HG02798 (cell line): Measurements from ENCODE around the gene PCDHGA6.
"Not testable (repeated sequence)": the region's sequence is repeated elsewhere in the genome, so short reads cannot be mapped to it uniquely, and the experiment has no call there.

Source experiments
- ATAC-seq: cut with Tn5 transposase; IDR thresholded peaks from one replicate; pipeline ENCODE4 v1.9.1; 2021; ENCODE audit warnings: mild to moderate bottlenecking; ENCODE audit not compliant: unreplicated experiment, poor library complexity

The PCDHGA6 gene

GRCh38 chr5:141389153-141390042 is 15.7 kb downstream of the PCDHGA6 start:
- ATAC-seq = no peak

DNA sequence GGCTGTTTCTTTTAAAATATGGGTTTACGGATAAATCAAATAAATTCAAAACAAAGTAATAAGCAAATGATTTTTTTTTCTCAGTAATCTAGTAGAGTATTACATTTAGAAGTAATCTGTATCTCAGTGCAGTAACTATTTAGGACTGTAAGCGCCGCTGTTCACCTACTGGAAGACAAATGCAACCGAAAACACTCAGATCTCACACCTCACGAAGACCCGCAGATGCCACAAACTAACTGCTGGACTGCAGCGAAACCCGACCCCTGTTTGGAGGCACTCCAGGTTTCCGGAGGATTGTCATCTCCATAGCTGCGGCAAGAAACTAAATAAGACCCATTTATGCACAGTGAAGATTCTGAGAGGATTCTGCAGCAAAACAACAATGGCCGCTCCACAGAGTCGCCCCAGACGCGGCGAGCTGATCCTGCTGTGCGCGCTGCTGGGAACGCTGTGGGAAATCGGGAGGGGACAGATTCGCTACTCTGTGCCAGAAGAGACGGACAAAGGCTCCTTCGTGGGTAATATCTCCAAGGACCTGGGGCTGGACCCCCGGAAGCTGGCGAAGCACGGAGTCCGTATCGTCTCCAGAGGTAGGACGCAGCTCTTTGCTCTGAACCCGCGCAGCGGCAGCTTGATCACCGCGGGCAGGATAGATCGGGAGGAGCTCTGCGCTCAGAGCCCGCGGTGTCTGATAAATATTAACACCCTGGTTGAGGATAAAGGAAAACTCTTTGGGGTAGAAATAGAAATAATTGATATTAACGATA is 18.9 kb downstream of the PCDHGA6 start, which contains the start of gene PCDHGA8:
PCDHGA8 (plus strand) TSS at position 205 of the 770 bp plus-strand sequence; CDS start at position 386, 181 bp downstream.
- ATAC-seq = no peak

GRCh38 chr5:141393267-141393666 is 19.6 kb downstream of the PCDHGA6 start:
- ATAC-seq = no peak

GRCh38 chr5:141394401-141395187 is 20.9 kb downstream of the PCDHGA6 start:
- ATAC-seq = not testable (repeated sequence)

GRCh38 chr5:141397756-141398551 is 24.3 kb downstream of the PCDHGA6 start, which contains the start of gene PCDHGB5:
Gene PCDHGB5, plus strand, starts transcription at chr5:141397947. Its CDS starts 181 bp downstream, at chr5:141398128.
- ATAC-seq = peak; percentile 96

DNA sequence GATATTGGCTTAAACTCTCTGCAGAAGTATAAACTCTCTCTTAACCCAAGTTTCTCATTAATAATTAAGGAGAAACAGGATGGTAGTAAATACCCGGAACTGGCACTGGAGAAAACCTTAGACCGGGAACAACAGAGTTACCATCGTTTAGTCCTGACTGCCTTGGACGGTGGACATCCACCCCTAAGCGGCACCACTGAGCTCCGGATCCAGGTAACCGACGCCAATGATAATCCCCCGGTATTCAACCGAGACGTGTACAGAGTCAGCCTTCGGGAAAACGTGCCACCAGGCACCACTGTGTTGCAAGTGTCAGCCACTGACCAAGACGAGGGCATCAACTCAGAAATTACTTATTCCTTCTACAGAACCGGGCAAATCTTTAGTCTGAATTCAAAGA is 24.9 kb downstream of the PCDHGA6 start:
- ATAC-seq = no peak

DNA sequence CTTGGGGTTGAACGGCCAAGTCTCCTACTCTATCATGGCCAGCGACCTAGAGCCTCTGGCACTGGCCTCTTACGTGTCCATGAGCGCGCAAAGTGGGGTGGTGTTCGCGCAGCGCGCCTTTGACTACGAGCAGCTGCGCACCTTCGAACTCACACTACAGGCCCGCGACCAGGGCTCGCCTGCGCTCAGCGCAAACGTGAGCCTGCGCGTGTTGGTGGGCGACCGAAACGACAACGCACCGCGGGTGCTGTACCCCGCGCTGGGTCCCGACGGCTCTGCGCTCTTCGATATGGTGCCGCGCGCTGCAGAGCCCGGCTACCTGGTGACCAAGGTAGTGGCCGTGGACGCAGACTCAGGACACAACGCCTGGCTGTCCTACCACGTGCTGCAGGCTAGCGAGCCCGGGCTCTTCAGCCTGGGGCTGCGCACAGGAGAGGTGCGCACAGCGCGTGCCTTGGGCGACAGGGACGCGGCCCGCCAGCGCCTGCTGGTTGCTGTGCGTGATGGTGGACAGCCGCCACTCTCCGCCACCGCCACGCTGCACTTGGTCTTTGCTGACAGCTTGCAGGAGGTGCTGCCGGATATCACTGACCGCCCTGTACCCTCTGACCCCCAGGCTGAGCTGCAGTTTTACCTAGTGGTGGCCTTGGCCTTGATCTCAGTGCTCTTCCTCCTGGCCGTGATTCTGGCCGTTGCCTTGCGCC is 26.0 kb downstream of the PCDHGA6 start:
- ATAC-seq = no peak

DNA sequence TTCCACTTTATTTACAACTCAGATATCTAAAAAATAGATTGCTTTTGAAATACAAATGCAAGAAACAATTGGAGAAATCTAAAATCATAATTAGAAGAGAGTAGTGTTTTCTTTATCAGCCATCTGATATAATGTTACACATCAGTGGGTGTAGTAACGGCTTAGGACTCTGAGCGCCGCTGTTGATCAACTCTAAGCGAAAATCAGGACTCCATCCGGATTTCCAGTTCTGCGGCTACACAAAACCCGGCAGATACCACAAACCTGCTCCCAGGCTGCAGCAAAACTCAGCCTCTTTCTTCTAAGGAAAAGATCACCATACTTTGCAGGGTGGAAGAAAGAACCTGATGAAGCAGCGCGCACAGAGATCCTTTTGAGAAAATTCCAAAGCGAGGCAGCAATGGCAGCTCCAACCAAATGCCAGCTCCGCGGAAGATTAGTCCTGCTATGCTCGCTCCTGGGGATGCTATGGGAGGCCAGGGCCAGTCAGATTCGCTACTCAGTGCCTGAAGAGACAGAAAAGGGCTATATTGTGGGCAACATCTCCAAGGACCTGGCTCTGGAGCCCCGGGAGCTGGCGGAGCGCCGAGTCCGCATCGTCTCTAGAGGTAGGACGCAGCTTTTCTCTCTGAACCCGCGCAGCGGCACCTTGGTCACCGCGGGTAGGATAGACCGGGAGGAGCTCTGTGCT is 29.0 kb downstream of the PCDHGA6 start, which contains the start of gene PCDHGA9:
PCDHGA9 (plus strand) TSS at position 226 of the 691 bp plus-strand sequence; CDS start at position 401, 175 bp downstream.
- no peak for ATAC-seq

- no peak for ATAC-seq
Measured at GRCh38 chr5:141403387-141403786, 29.7 kb downstream of the PCDHGA6 start.

- not testable (repeated sequence) for ATAC-seq
Measured at GRCh38 chr5:141407790-141408505, 34.3 kb downstream of the PCDHGA6 start, which contains the start of gene PCDHGB6. Gene PCDHGB6, plus strand, starts transcription at chr5:141408021. Its CDS starts 182 bp downstream, at chr5:141408203.

- ATAC-seq = no peak
Measured at GRCh38 chr5:141409598-141410306, 36.1 kb downstream of the PCDHGA6 start.

DNA sequence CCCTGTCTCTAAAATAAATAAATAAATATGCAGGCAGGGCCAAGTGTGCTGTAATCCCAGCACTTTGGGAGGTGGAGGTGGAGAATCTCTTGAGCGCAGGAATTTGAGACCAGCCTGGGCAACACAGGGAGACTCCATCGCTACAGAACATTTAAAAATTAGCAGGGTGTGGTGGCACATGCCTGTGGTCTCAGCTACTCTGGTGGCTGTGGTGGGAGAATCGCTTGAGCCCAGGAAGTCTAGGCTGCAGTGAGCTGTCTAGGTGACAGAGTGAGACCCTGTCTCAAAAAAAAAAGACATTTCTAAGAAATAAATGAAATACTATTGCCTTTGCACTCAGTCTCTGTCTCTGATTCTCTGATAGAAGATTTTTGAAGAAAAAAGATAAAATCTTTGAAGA is 37.9 kb downstream of the PCDHGA6 start:
- ATAC-seq = no peak

- peak; percentile 69 for ATAC-seq
Measured at GRCh38 chr5:141412854-141413539, 39.3 kb downstream of the PCDHGA6 start, which contains the start of gene PCDHGA10. Gene PCDHGA10, plus strand, starts transcription at chr5:141412987. Its CDS starts 189 bp downstream, at chr5:141413176.

DNA sequence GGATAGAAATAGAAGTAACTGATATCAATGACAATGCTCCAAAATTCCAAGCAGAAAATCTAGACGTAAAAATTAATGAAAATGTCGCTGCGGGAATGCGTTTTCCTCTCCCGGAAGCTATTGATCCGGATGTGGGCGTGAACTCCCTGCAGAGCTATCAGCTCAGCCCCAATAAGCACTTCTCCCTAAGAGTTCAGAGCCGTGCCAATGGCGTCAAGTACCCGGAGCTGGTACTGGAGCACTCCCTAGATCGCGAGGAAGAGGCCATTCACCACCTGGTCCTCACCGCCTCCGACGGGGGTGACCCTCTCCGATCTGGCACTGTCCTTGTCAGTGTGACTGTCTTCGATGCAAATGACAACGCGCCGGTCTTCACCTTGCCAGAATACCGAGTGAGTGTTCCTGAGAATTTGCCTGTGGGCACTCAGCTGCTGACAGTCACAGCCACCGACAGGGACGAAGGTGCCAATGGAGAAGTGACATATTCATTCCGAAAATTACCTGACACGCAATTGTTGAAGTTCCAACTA is 39.9 kb downstream of the PCDHGA6 start:
- no peak for ATAC-seq

DNA sequence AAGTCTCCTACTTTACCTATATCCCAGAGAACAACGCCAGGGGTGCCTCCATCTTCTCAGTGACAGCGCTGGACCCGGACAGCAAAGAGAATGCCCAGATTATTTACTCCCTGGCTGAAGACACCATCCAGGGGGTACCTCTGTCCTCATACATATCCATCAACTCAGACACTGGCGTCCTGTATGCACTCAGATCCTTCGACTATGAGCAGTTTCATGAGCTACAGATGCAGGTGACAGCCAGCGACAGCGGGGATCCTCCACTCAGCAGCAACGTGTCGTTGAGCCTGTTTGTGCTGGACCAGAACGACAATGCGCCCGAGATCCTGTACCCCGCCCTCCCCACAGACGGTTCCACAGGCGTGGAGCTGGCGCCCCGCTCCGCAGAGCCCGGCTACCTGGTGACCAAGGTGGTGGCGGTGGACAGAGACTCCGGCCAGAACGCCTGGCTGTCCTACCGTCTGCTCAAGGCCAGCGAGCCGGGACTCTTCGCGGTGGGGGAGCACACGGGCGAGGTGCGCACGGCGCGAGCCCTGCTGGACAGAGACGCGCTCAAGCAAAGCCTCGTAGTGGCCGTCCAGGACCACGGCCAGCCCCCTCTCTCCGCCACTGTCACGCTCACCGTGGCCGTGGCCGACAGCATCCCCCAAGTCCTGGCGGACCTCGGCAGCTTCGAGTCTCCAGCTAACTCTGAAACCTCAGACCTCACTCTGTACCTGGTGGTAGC is 41.0 kb downstream of the PCDHGA6 start:
- ATAC-seq = not testable (repeated sequence)
